Activated B cell treated with CpG ODN at 0.5 μM for 24 hours (primary cell): ENCODE results near the gene FGF11. TPM values are rescaled to one million over a fixed set of nuclear protein-coding genes. Genes with fewer than 3 reads are reported as not detected.

ENCODE experiments used
- ATAC-seq: fragments of 200-7000 bp; cut with Tn5 transposase; one replicate; pipeline ENCODE4 v1.10.0; 2021; ENCODE audit warnings: low read depth, mild to moderate bottlenecking, moderate library complexity
- CTCF ChIA-PET: fragments of 350-600 bp; sonication (Branson Sonifier 250); formaldehyde crosslinking; loops from one replicate; lab custom pipeline; 2021; ENCODE audit warnings: antibody characterized with exemption; lab: Charles Lee
- POLR2A ChIA-PET: fragments of 350-600 bp; sonication (Branson Sonifier 250); formaldehyde crosslinking; loops from one replicate; lab custom pipeline; 2021; ENCODE audit warnings: antibody characterized with exemption; lab: Charles Lee
- DNase-seq: peaks from one replicate; pipeline ENCODE4 v3.0.0; 2022
- H3K27ac Mint-ChIP-seq: one replicate; pipeline ENCODE4 v1.8.0; 2020; ENCODE audit warnings: mixed read lengths
- H3K27me3 Mint-ChIP-seq: one replicate; pipeline ENCODE4 v1.8.0; 2021; ENCODE audit warnings: mixed read lengths
- H3K36me3 Mint-ChIP-seq: one replicate; pipeline ENCODE4 v1.8.0; 2021; ENCODE audit warnings: low read depth, mixed read lengths
- H3K4me1 Mint-ChIP-seq: one replicate; pipeline ENCODE4 v1.8.0; 2021; ENCODE audit warnings: mixed read lengths
- H3K4me3 Mint-ChIP-seq: one replicate; pipeline ENCODE4 v1.8.0; 2020; ENCODE audit warnings: mild to moderate bottlenecking, mixed read lengths
- H3K9me3 Mint-ChIP-seq: one replicate; pipeline ENCODE4 v1.8.0; 2020; ENCODE audit warnings: mixed read lengths
- CTCF ChIP-seq: fragments of 200-600 bp; IDR thresholded peaks from one replicate; pipeline ENCODE4 v1.8.0; 2022; ENCODE audit warnings: antibody characterized with exemption, mild to moderate bottlenecking
- intact Hi-C: fragments of 100-400 bp; cut with micrococcal nuclease; formaldehyde crosslinking; loops from one replicate; pipeline ENCODE4 v1.15.1; 2024
- total RNA-seq: library from RNA; stranded (reverse); gene quantifications from 2 replicates; pipeline ENCODE4 v1.2.3, GENCODE V29; 2022

FGF11 gene
- total RNA-seq, 1 donor from 2014 or later: 2.8 TPM

GRCh38 chr17:7403043-7403726 lies 36.1 kb upstream of the FGF11 start:
- Mint-ChIP-seq H3K4me1 (peaks cover 19% of the 10 kb centered on the region), H3K36me3 (peaks cover 10% of the 10 kb centered on the region), H3K27ac (peak overlapping the region; percentile 94), H3K4me3 (peak overlapping the region; percentile 97), H3K27me3 (peaks cover 9% of the 10 kb centered on the region), H3K9me3 (no peaks in the 10 kb centered on the region)
- POLR2A ChIA-PET: interaction anchor here (0.5 to 2.9 kb wide), 22 partner anchors 10 to 1036 kb away, joined by 3 to 40 read pairs (median 6); partner anchors contain the start of genes FXR2, PLSCR3, POLR2A and SLC35G6
- no peak for TF ChIP-seq CTCF
- DNase-seq (no peak), ATAC-seq (no peak)
- CTCF ChIA-PET: interaction anchor here (1.2 to 1.6 kb wide), 2 partner anchors 32 to 34 kb away, joined by 3 to 9 read pairs; partner anchors contain the start of gene TMEM102
- intact Hi-C loops: no loop called here

- peaks cover 9% of the 10 kb centered on the region for H3K27me3 Mint-ChIP-seq
- no peak for DNase-seq
- CTCF ChIA-PET: interaction anchor here (1.0 to 1.6 kb wide), 3 partner anchors 32 to 48 kb away, joined by 3 to 9 read pairs (median 3); partner anchors contain the start of gene TMEM102
These were observed 35.7 kb upstream of the FGF11 start for GRCh38 chr17:7403727-7403976.

GRCh38 chr17:7403977-7404736 lies 35.2 kb upstream of the FGF11 start, which contains the start of gene TMEM256:
Gene TMEM256, minus strand, starts transcription at chr17:7404097. Its CDS starts 13 bp downstream, at chr17:7404084.
- H3K36me3 Mint-ChIP-seq: peaks cover 10% of the 10 kb centered on the region

More at GRCh38 chr17:7403727-7403976, 35.7 kb upstream of the FGF11 start:
- ATAC-seq: no peak
- Mint-ChIP-seq H3K27ac (peak overlapping the region; percentile 94), H3K4me3 (peak overlapping the region; percentile 97), H3K9me3 (no peaks in the 10 kb centered on the region), H3K36me3 (peaks cover 10% of the 10 kb centered on the region), H3K4me1 (peaks cover 16% of the 10 kb centered on the region)
- POLR2A ChIA-PET: interaction anchor here (0.5 to 2.9 kb wide), 33 partner anchors 8 to 770 kb away, joined by 3 to 40 read pairs (median 5); partner anchors contain the start of genes ACAP1, FXR2, GPS2 and MPDU1
- TF ChIP-seq CTCF: no peak
- intact Hi-C loops: no loop called here

GRCh38 chr17:7404737-7405349 lies 34.5 kb upstream of the FGF11 start:
- CTCF ChIA-PET: interaction anchor here (1.0 to 1.6 kb wide), 4 partner anchors 11 to 49 kb away, joined by 3 to 9 read pairs (median 3); partner anchors contain the start of genes PLSCR3 and TMEM102
- POLR2A ChIA-PET: interaction anchor here (0.6 to 2.9 kb wide), 31 partner anchors 9 to 768 kb away, joined by 3 to 40 read pairs (median 5); partner anchors contain the start of genes ACAP1, FGF11, FXR2 and MPDU1
- Mint-ChIP-seq H3K9me3 (no peaks in the 10 kb centered on the region), H3K4me1 (peaks cover 16% of the 10 kb centered on the region), H3K36me3 (peaks cover 8% of the 10 kb centered on the region), H3K4me3 (peak overlapping the region; percentile 97), H3K27me3 (peaks cover 16% of the 10 kb centered on the region), H3K27ac (peak overlapping the region; percentile 94)
- no peak for DNase-seq
- ATAC-seq: peak; percentile 26
- intact Hi-C loops: loop anchor here (1.0 kb wide), 7 partner anchors 11 to 98 kb away; partner anchors contain the start of genes EIF5A, KCTD11, PLSCR3 and POLR2A
- TF ChIP-seq CTCF: no peak

More at GRCh38 chr17:7403977-7404736, 35.2 kb upstream of the FGF11 start, which contains the start of gene TMEM256:
- Mint-ChIP-seq H3K9me3 (no peaks in the 10 kb centered on the region), H3K4me3 (peak within 1 kb of the TSS; percentile 97), H3K27ac (peak within 1 kb of the TSS; percentile 94), H3K4me1 (peaks cover 16% of the 10 kb centered on the region), H3K27me3 (peaks cover 12% of the 10 kb centered on the region)
- DNase-seq (peak; percentile 82), ATAC-seq (peak; percentile 89)
- CTCF ChIA-PET: interaction anchor here (1.0 to 1.6 kb wide), 4 partner anchors 10 to 48 kb away, joined by 3 to 9 read pairs (median 3); partner anchors contain the start of genes PLSCR3 and TMEM102
- POLR2A ChIA-PET: interaction anchor here (0.5 to 2.9 kb wide), 37 partner anchors 8 to 769 kb away, joined by 3 to 40 read pairs (median 5); partner anchors contain the start of genes ACAP1, FGF11, FXR2 and GPS2
- TF ChIP-seq CTCF: no peak
- intact Hi-C loops: loop anchor here (1.0 kb wide), 7 partner anchors 10 to 97 kb away; partner anchors contain the start of genes EIF5A, KCTD11, PLSCR3 and POLR2A
